ENCODE data around the gene LRP6.
"Not testable (repeated sequence)": the region's sequence is repeated elsewhere in the genome, so short reads cannot be mapped to it uniquely, and the experiment has no call there.

GRCh38 chr12:12256291-12256757 lies 10.5 kb downstream of the LRP6 start:
- TF ChIP-seq CTCF (IDR thresholded peaks at IDR 0.05; ENCODE audit: poor library complexity, severe bottlenecking); EZH2 (IDR thresholded peaks at IDR 0.05; ENCODE audit: borderline replicate concordance, insufficient read depth, low read length, poor library complexity, severe bottlenecking); REST (IDR thresholded peaks at IDR 0.05; ENCODE audit: borderline replicate concordance): not testable (repeated sequence)
